ENCODE data around the gene TMEM232. TPM values are rescaled to one million over a fixed set of nuclear protein-coding genes. Genes with fewer than 3 reads are reported as not detected.

The TMEM232 gene
- total RNA-seq, 1 experiment from 2014 or later, result 1.3 TPM

GRCh38 chr5:110542949-110543348 is 183.5 kb downstream of the TMEM232 start:
- Mint-ChIP-seq H3K27me3 (ENCODE audit: low read depth) (no peaks in the 10 kb centered on the region), H3K9me3 (peaks cover 10% of the 10 kb centered on the region; the same call in 1 of the 2 replicates), H3K36me3 (no peaks in the 10 kb centered on the region), H3K4me3 (no peak overlapping the region), H3K27ac (no peak overlapping the region), H3K4me1 (peaks cover 14% of the 10 kb centered on the region)
- ChIA-PET POLR2A (no interaction called here), CTCF (no interaction called here)
- ATAC-seq, result no peak
- TF ChIP-seq SMAD3 (CRISPR knock-in tag; IDR thresholded peaks at IDR 0.05; ENCODE audit: borderline replicate concordance) (no peak), FOXP4 (CRISPR knock-in tag; IDR thresholded peaks at IDR 0.05) (no peak)
- no peak for DNase-seq (ENCODE audit: low spot score)

- ChIA-PET CTCF (interaction anchor here (1.1 to 1.6 kb wide), 2 partner anchors 23 to 89 kb away, joined by 4 to 5 read pairs; no protein-coding TSS in a partner anchor), POLR2A (interaction anchor here (0.9 to 1.1 kb wide), 2 partner anchors 19 to 22 kb away, joined by 4 to 6 read pairs; no protein-coding TSS in a partner anchor)
- ATAC-seq, result peak; percentile 92
- Mint-ChIP-seq H3K27ac (no peak overlapping the region), H3K4me3 (0 out of 2 replicates have a peak overlapping the region, but pooled peaks have one; percentile 10), H3K9me3 (0 out of 2 replicates have a peak, but pooled peaks cover 5% of the 10 kb centered on the region), H3K27me3 (ENCODE audit: low read depth) (no peaks in the 10 kb centered on the region), H3K4me1 (peaks cover 8% of the 10 kb centered on the region; the same call in 1 of the 2 replicates), H3K36me3 (no peaks in the 10 kb centered on the region)
- DNase-seq (ENCODE audit: low spot score), result peak; percentile 24
- peak; percentile 45 for TF ChIP-seq USF2 (CRISPR knock-in tag; IDR thresholded peaks at IDR 0.05)
- TF ChIP-seq, protein P1, sequence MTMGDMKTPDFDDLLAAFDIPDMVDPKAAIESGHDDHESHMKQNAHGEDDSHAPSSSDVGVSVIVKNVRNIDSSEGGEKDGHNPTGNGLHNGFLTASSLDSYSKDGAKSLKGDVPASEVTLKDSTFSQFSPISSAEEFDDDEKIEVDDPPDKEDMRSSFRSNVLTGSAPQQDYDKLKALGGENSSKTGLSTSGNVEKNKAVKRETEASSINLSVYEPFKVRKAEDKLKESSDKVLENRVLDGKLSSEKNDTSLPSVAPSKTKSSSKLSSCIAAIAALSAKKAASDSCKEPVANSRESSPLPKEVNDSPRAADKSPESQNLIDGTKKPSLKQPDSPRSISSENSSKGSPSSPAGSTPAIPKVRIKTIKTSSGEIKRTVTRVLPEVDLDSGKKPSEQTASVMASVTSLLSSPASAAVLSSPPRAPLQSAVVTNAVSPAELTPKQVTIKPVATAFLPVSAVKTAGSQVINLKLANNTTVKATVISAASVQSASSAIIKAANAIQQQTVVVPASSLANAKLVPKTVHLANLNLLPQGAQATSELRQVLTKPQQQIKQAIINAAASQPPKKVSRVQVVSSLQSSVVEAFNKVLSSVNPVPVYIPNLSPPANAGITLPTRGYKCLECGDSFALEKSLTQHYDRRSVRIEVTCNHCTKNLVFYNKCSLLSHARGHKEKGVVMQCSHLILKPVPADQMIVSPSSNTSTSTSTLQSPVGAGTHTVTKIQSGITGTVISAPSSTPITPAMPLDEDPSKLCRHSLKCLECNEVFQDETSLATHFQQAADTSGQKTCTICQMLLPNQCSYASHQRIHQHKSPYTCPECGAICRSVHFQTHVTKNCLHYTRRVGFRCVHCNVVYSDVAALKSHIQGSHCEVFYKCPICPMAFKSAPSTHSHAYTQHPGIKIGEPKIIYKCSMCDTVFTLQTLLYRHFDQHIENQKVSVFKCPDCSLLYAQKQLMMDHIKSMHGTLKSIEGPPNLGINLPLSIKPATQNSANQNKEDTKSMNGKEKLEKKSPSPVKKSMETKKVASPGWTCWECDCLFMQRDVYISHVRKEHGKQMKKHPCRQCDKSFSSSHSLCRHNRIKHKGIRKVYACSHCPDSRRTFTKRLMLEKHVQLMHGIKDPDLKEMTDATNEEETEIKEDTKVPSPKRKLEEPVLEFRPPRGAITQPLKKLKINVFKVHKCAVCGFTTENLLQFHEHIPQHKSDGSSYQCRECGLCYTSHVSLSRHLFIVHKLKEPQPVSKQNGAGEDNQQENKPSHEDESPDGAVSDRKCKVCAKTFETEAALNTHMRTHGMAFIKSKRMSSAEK (CRISPR knock-in tag; IDR thresholded peaks at IDR 0.05; ENCODE audit: borderline replicate concordance), result peak; percentile 69; the same call in 1 of the 2 replicates
- TF ChIP-seq SMAD3 (CRISPR knock-in tag; IDR thresholded peaks at IDR 0.05; ENCODE audit: borderline replicate concordance), result no peak
- TF ChIP-seq JUN (CRISPR knock-in tag; IDR thresholded peaks at IDR 0.05), result no peak
- no peak for TF ChIP-seq NFATC4 (CRISPR knock-in tag; IDR thresholded peaks at IDR 0.05)
- no peak for TF ChIP-seq FOXP4 (CRISPR knock-in tag; IDR thresholded peaks at IDR 0.05)
- TF ChIP-seq, protein P2, sequence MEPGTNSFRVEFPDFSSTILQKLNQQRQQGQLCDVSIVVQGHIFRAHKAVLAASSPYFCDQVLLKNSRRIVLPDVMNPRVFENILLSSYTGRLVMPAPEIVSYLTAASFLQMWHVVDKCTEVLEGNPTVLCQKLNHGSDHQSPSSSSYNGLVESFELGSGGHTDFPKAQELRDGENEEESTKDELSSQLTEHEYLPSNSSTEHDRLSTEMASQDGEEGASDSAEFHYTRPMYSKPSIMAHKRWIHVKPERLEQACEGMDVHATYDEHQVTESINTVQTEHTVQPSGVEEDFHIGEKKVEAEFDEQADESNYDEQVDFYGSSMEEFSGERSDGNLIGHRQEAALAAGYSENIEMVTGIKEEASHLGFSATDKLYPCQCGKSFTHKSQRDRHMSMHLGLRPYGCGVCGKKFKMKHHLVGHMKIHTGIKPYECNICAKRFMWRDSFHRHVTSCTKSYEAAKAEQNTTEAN (CRISPR knock-in tag; IDR thresholded peaks at IDR 0.05), result peak; percentile 95
- no peak for TF ChIP-seq TCF7 (CRISPR knock-in tag; IDR thresholded peaks at IDR 0.05; ENCODE audit: low read depth)
- no peak for TF ChIP-seq ZNF671 (CRISPR knock-in tag; IDR thresholded peaks at IDR 0.05)
- TF ChIP-seq ATF1 (CRISPR knock-in tag; IDR thresholded peaks at IDR 0.05), result no peak
- no peak for TF ChIP-seq MXD4 (CRISPR knock-in tag; IDR thresholded peaks at IDR 0.05; ENCODE audit: borderline replicate concordance)
- TF ChIP-seq MYBL2 (CRISPR knock-in tag; IDR thresholded peaks at IDR 0.05), result no peak
- TF ChIP-seq, protein P3, sequence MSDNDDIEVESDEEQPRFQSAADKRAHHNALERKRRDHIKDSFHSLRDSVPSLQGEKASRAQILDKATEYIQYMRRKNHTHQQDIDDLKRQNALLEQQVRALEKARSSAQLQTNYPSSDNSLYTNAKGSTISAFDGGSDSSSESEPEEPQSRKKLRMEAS (CRISPR knock-in tag; IDR thresholded peaks at IDR 0.05), result 0 out of 2 replicates have a peak, but pooled peaks have one; percentile 52
- peak; percentile 60; the same call in 1 of the 2 replicates for TF ChIP-seq USF1 (CRISPR knock-in tag; IDR thresholded peaks at IDR 0.05)
- TF ChIP-seq, protein P4, sequence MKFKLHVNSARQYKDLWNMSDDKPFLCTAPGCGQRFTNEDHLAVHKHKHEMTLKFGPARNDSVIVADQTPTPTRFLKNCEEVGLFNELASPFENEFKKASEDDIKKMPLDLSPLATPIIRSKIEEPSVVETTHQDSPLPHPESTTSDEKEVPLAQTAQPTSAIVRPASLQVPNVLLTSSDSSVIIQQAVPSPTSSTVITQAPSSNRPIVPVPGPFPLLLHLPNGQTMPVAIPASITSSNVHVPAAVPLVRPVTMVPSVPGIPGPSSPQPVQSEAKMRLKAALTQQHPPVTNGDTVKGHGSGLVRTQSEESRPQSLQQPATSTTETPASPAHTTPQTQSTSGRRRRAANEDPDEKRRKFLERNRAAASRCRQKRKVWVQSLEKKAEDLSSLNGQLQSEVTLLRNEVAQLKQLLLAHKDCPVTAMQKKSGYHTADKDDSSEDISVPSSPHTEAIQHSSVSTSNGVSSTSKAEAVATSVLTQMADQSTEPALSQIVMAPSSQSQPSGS (CRISPR knock-in tag; IDR thresholded peaks at IDR 0.05; ENCODE audit: borderline replicate concordance, low read depth), result no peak
- no peak for TF ChIP-seq ZNF423 (CRISPR knock-in tag; IDR thresholded peaks at IDR 0.05)
These were observed 190.1 kb downstream of the TMEM232 start for GRCh38 chr5:110536120-110537115.

All from WTC11 (cell line).